Progenitor cell of endocrine pancreas (in vitro differentiated cells): ENCODE results near the gene FIBIN. TPM values are rescaled to one million over a fixed set of nuclear protein-coding genes. Genes with fewer than 3 reads are reported as not detected.

Experiments used
- DNase-seq: peaks from one replicate; pipeline ENCODE4 v3.0.0; 2021; ENCODE audit warnings: low spot score; ENCODE audit not compliant: unreplicated experiment
- H3K27ac Mint-ChIP-seq: 2 replicates; pipeline ENCODE4 v1.8.0; 2021; ENCODE audit warnings: mild to moderate bottlenecking, moderate library complexity, mixed read lengths
- H3K27me3 Mint-ChIP-seq: 2 replicates; pipeline ENCODE4 v1.8.0; 2021; ENCODE audit warnings: mixed read lengths
- H3K36me3 Mint-ChIP-seq: 2 replicates; pipeline ENCODE4 v1.8.0; 2022; ENCODE audit warnings: mixed read lengths; ENCODE audit not compliant: insufficient read depth
- H3K4me1 Mint-ChIP-seq: 2 replicates; pipeline ENCODE4 v1.8.0; 2021; ENCODE audit warnings: low read depth, mixed read lengths
- H3K4me3 Mint-ChIP-seq: 2 replicates; pipeline ENCODE4 v1.8.0; 2021; ENCODE audit warnings: low read depth, mild to moderate bottlenecking, moderate library complexity, mixed read lengths
- H3K9me3 Mint-ChIP-seq: 2 replicates; pipeline ENCODE4 v1.8.0; 2021; ENCODE audit warnings: low read depth, mixed read lengths
- CTCF ChIP-seq: fragments of 200-600 bp; sonication (generic); IDR thresholded peaks from one replicate; pipeline ENCODE4 v1.5.0; 2021; ENCODE audit warnings: antibody characterized with exemption, mild to moderate bottlenecking; ENCODE audit not compliant: unreplicated experiment
- total RNA-seq: library from RNA; stranded (reverse); gene quantifications from 2 replicates; pipeline ENCODE4 v1.2.1, GENCODE V29; 2021

The FIBIN gene
- total RNA-seq, 1 donor from 2014 or later: 0.24 TPM

- H3K27me3 Mint-ChIP-seq: no peaks in the 10 kb centered on the region
- DNase-seq: no peak
- no peaks in the 10 kb centered on the region for H3K36me3 Mint-ChIP-seq
- no peak overlapping the region for H3K4me3 Mint-ChIP-seq
- no peaks in the 10 kb centered on the region for H3K9me3 Mint-ChIP-seq
- no peaks in the 10 kb centered on the region for H3K4me1 Mint-ChIP-seq
- no peak overlapping the region for H3K27ac Mint-ChIP-seq
- TF ChIP-seq CTCF: no peak
Observed at GRCh38 chr11:26948881-26949280, 45.0 kb upstream of the FIBIN start.

GRCh38 chr11:26949846-26950245, 44.1 kb upstream of the FIBIN start:
- Mint-ChIP-seq H3K4me3 (no peak overlapping the region), H3K4me1 (no peaks in the 10 kb centered on the region), H3K9me3 (no peaks in the 10 kb centered on the region), H3K27ac (no peak overlapping the region), H3K27me3 (no peaks in the 10 kb centered on the region), H3K36me3 (no peaks in the 10 kb centered on the region)
- DNase-seq: no peak
- TF ChIP-seq CTCF: no peak

- TF ChIP-seq CTCF: no peak
- Mint-ChIP-seq H3K4me3 (no peak overlapping the region), H3K9me3 (no peaks in the 10 kb centered on the region), H3K36me3 (no peaks in the 10 kb centered on the region), H3K4me1 (no peaks in the 10 kb centered on the region), H3K27ac (no peak overlapping the region), H3K27me3 (no peaks in the 10 kb centered on the region)
- DNase-seq: no peak
Observed at GRCh38 chr11:26950260-26950719, 43.6 kb upstream of the FIBIN start.

GRCh38 chr11:26951809-26952515, 42.0 kb upstream of the FIBIN start:
- no peaks in the 10 kb centered on the region for H3K27me3 Mint-ChIP-seq
- H3K9me3 Mint-ChIP-seq: no peaks in the 10 kb centered on the region
- no peaks in the 10 kb centered on the region for H3K4me1 Mint-ChIP-seq
- no peaks in the 10 kb centered on the region for H3K36me3 Mint-ChIP-seq
- H3K4me3 Mint-ChIP-seq: no peak overlapping the region
- DNase-seq: no peak
- no peak overlapping the region for H3K27ac Mint-ChIP-seq
- TF ChIP-seq CTCF: no peak

GRCh38 chr11:26953770-26954392, 40.0 kb upstream of the FIBIN start:
- Mint-ChIP-seq H3K27ac (no peak overlapping the region), H3K36me3 (no peaks in the 10 kb centered on the region), H3K9me3 (no peaks in the 10 kb centered on the region), H3K27me3 (no peaks in the 10 kb centered on the region), H3K4me3 (no peak overlapping the region), H3K4me1 (no peaks in the 10 kb centered on the region)
- DNase-seq: no peak
- TF ChIP-seq CTCF: no peak
